Lung (tissue), 12 donors: Measurements from ENCODE around the gene GET4. TPM values are rescaled to one million over a fixed set of nuclear protein-coding genes. Genes with fewer than 3 reads are reported as not detected.

ENCODE experiments used
- ATAC-seq: fragments of 200-7000 bp; cut with Tn5 transposase; one replicate; pipeline ENCODE4 v1.9.1; 2020; ENCODE audit warnings: moderate number of reproducible peaks; ENCODE audit not compliant: insufficient read depth, low FRiP score
- DNase-seq, 3 donors: peaks; one replicate each; pipeline ENCODE4 v3.0.0-alpha.2; 2013 to 2017
- H3K27ac ChIP-seq, 2 donors: one replicate each; pipeline ENCODE4 v1.5.1; 2013; ENCODE audit warnings: mild to moderate bottlenecking in 2 of 2, moderate library complexity in 2 of 2, control low read depth in 1 of 2, inconsistent platforms in 1 of 2, low read depth in 1 of 2, low read length in 1 of 2
- H3K27me3 ChIP-seq, 3 donors: one replicate each; pipeline ENCODE4 v1.5.1; 2013; ENCODE audit warnings: low read length in 2 of 3; ENCODE audit not compliant: control insufficient read depth in 3 of 3, insufficient read depth in 3 of 3
- H3K36me3 ChIP-seq, 4 donors: one replicate each; pipeline ENCODE4 v1.5.1; 2013; ENCODE audit warnings: low read length in 4 of 4, mild to moderate bottlenecking in 1 of 4, moderate library complexity in 1 of 4; ENCODE audit not compliant: control insufficient read depth in 4 of 4, insufficient read depth in 4 of 4
- H3K4me1 ChIP-seq, 5 donors: one replicate each; pipeline ENCODE4 v1.5.1; 2013; ENCODE audit warnings: low read length in 5 of 5, mild to moderate bottlenecking in 2 of 5, moderate library complexity in 1 of 5; ENCODE audit not compliant: control insufficient read depth in 5 of 5, insufficient read depth in 5 of 5
- H3K4me3 ChIP-seq: one replicate; pipeline ENCODE4 v1.5.1; 2013; ENCODE audit warnings: mild to moderate bottlenecking, control low read depth, moderate library complexity
- H3K9ac ChIP-seq, 2 donors: one replicate each; pipeline ENCODE4 v1.5.1; 2013; ENCODE audit warnings: low read length in 2 of 2, control low read depth in 1 of 2; ENCODE audit not compliant: insufficient read depth in 1 of 2
- H3K9me3 ChIP-seq, 4 donors: one replicate each; pipeline ENCODE4 v1.5.1; 2013; ENCODE audit warnings: low read length in 3 of 4, mild to moderate bottlenecking in 1 of 4, moderate library complexity in 1 of 4; ENCODE audit not compliant: control insufficient read depth in 4 of 4, insufficient read depth in 3 of 4
- CTCF ChIP-seq: IDR thresholded peaks from 2 replicates; pipeline ENCODE4 v1.5.1; 2012; ENCODE audit warnings: mild to moderate bottlenecking; ENCODE audit errors: control extremely low read depth, extremely low read depth
- WGBS, 2 donors: extraction: QIAGEN DNeasy Blood & Tissue Kit; methylation state at CpG; one replicate each; pipeline ENCODE4 v1.1.7; 2013; 5-methylcytosine and 5-hydroxymethylcytosine counted together
- polyA plus RNA-seq, 2 donors: library from polyadenylated mRNA; stranded (reverse); fragments of 200-250 nt; gene quantifications; one replicate each; pipeline ENCODE4 v1.2.1, GENCODE V29; 2013
- total RNA-seq, 2 donors: library from RNA; depleted of rRNA in 1 of 2; stranded (reverse); fragments of >200 nt in 1 of 2; gene quantifications; one replicate each; pipeline ENCODE4 v1.2.1, GENCODE V29; 2014 to 2021
- donor health status: control.
- donor health status: control.
- donor health status: Bipolar disorder and iron deficiency.
- donor health status: healthy.
- donor health status: DM: yes; HTN: yes; CAD: no.

The GET4 gene
- total and polyA plus RNA-seq, 4 donors = 34.1 to 41.8 (median 40.0) TPM

GRCh38 chr7:892648-893593, 16.6 kb downstream of the GET4 start:
- WGBS, 2 donors = 98% methylated on average over 40 to 48 of the region's 48 CpGs
- no peak for TF ChIP-seq CTCF
- H3K9ac ChIP-seq = no peak overlapping the region
- H3K4me1 ChIP-seq = peaks cover 0 to 3% (median 0%) of the 10 kb centered on the region in 5 donors
- H3K27me3 ChIP-seq = no peaks in the 10 kb centered on the region
- ATAC-seq = no peak
- no peak overlapping the region for H3K4me3 ChIP-seq
- H3K36me3 ChIP-seq = peaks cover 9 to 84% (median 20%) of the 10 kb centered on the region in 4 donors
- DNase-seq = no peak
- H3K9me3 ChIP-seq = peaks cover 0 to 5% (median 0%) of the 10 kb centered on the region in 4 donors
- H3K27ac ChIP-seq = no peak overlapping the region

DNA sequence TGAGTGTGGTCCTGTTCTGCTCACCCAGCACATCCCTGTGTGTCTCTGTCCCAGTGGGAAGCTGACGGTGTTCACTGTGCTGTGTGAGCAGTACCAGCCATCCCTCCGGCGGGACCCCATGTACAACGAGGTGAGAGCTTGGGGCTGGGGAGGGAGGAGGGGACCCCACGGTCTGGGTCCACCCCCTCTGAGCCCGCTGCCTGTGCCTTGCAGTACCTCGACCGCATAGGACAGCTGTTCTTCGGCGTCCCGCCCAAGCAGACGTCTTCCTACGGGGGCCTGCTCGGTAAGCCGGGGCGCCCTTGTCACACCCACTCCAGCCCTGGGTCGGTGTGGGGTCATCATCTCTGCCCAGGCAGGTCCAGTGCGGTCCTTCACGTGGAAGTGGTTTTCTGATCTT, 17.3 kb downstream of the GET4 start:
- Histone ChIP-seq H3K27ac (no peak overlapping the region), H3K4me1 (peaks cover 0 to 7% (median 0%) of the 10 kb centered on the region in 5 donors), H3K27me3 (no peaks in the 10 kb centered on the region), H3K4me3 (no peak overlapping the region), H3K9me3 (peaks cover 0 to 5% (median 0%) of the 10 kb centered on the region in 4 donors), H3K36me3 (peaks cover 9 to 82% (median 17%) of the 10 kb centered on the region in 4 donors), H3K9ac (no peak overlapping the region)
- TF ChIP-seq CTCF = no peak
- 94 to 95% methylated on average over 19 of the region's 19 CpGs for WGBS, 2 donors
- ATAC-seq = no peak
- no peak for DNase-seq

- H3K9ac ChIP-seq = no peak overlapping the region
- no peak for TF ChIP-seq CTCF
- no peak for ATAC-seq
- WGBS, 2 donors = 95 to 96% methylated on average over 38 to 40 of the region's 40 CpGs
- no peak overlapping the region for H3K4me3 ChIP-seq
- peaks cover 0 to 10% (median 0%) of the 10 kb centered on the region in 5 donors for H3K4me1 ChIP-seq
- DNase-seq = no peak
- H3K36me3 ChIP-seq = peaks cover 9 to 80% (median 17%) of the 10 kb centered on the region in 4 donors
- peaks cover 0 to 2% (median 0%) of the 10 kb centered on the region in 4 donors for H3K9me3 ChIP-seq
- no peak overlapping the region for H3K27ac ChIP-seq
- H3K27me3 ChIP-seq = no peaks in the 10 kb centered on the region
Observed at GRCh38 chr7:894164-894867, 18.0 kb downstream of the GET4 start.
